Measurements from ENCODE around the gene NPAS3. TPM values are rescaled to one million over a fixed set of nuclear protein-coding genes. Genes with fewer than 3 reads are reported as not detected.

Gene NPAS3
- total RNA-seq, 4 donors from 2014 or later = 0.19 to 2.1 (median 1.7) TPM; not detected in 1

DNA sequence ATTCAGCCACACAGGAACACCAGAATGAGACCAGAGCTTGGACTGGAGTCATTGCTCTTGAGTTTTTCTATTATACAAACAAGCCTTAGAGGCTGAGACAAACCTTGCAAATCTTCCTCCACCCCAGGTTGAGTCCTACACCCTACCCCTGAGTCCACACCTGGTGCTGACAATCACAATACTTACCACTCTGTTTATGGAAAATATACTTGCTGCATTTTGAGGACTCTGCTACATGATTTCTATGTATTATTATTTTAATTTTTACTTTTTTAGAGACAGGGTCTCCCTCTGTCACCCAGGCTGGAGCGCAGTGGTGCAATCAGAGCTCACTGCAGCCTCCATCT is 910.7 kb downstream of the NPAS3 start:
- H3K4me1 ChIP-seq = no peaks in the 10 kb centered on the region
- H3K9me3 ChIP-seq = no peaks in the 10 kb centered on the region
- no peaks in the 10 kb centered on the region for H3K27me3 ChIP-seq
- TF ChIP-seq POLR2A (IDR thresholded peaks at IDR 0.05) = no peak
- TF ChIP-seq, protein P1, sequence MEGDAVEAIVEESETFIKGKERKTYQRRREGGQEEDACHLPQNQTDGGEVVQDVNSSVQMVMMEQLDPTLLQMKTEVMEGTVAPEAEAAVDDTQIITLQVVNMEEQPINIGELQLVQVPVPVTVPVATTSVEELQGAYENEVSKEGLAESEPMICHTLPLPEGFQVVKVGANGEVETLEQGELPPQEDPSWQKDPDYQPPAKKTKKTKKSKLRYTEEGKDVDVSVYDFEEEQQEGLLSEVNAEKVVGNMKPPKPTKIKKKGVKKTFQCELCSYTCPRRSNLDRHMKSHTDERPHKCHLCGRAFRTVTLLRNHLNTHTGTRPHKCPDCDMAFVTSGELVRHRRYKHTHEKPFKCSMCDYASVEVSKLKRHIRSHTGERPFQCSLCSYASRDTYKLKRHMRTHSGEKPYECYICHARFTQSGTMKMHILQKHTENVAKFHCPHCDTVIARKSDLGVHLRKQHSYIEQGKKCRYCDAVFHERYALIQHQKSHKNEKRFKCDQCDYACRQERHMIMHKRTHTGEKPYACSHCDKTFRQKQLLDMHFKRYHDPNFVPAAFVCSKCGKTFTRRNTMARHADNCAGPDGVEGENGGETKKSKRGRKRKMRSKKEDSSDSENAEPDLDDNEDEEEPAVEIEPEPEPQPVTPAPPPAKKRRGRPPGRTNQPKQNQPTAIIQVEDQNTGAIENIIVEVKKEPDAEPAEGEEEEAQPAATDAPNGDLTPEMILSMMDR (IDR thresholded peaks at IDR 0.05) = no peak
- no peak for DNase-seq
- H3K36me3 ChIP-seq = no peaks in the 10 kb centered on the region
- no peak overlapping the region for H3K27ac ChIP-seq
- no peak overlapping the region for H3K4me3 ChIP-seq

DNA sequence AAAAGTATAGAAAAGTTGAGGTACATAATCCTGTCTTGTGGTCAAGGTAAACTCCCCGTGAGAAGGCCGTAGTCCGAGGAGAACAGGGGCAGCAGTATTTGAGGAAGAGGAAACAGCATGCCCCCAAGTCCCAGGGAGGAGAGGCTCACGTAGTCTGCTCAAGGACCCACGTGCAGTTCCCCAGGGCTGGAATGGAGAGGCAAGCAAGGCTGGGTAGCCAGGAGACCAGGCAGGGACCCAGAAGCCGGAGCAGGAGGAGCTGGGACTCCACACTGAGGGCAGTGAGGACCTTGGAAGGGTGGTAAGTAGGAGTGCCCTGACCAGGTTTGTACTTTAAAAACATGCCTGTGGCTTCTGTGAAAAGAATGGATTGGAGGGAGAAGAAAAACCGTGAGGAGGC is 912.1 kb downstream of the NPAS3 start:
- Histone ChIP-seq H3K4me3 (no peak overlapping the region), H3K9me3 (no peaks in the 10 kb centered on the region), H3K27me3 (no peaks in the 10 kb centered on the region), H3K4me1 (no peaks in the 10 kb centered on the region), H3K27ac (no peak overlapping the region), H3K36me3 (no peaks in the 10 kb centered on the region)
- no peak for DNase-seq
- TF ChIP-seq POLR2A (IDR thresholded peaks at IDR 0.05) = no peak
- TF ChIP-seq, protein P1 (IDR thresholded peaks at IDR 0.05) = no peak

DNA sequence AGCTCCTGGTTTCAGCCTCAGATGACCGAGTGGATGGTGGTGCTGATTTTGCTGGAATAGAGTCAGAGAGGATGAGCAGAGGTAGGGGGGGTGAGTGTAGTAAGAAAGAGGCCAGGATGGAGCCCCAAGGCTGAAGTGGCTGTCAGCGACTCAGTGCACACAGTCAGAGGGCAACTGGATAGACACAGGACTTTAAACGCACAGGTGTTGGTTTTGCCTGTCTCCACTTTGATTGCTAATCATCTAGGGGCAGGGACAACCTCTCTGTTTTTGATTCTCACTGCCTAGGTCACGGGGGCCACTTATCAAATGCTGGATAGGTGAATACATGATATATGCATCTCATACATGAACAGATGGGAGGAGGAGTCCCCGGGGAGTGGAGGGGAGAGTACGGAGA is 912.7 kb downstream of the NPAS3 start:
- H3K4me3 ChIP-seq = no peak overlapping the region
- TF ChIP-seq, protein P1 (IDR thresholded peaks at IDR 0.05) = no peak
- no peak for TF ChIP-seq POLR2A (IDR thresholded peaks at IDR 0.05)
- no peaks in the 10 kb centered on the region for H3K27me3 ChIP-seq
- no peaks in the 10 kb centered on the region for H3K4me1 ChIP-seq
- no peaks in the 10 kb centered on the region for H3K9me3 ChIP-seq
- DNase-seq = no peak
- H3K27ac ChIP-seq = no peak overlapping the region
- no peaks in the 10 kb centered on the region for H3K36me3 ChIP-seq

DNA sequence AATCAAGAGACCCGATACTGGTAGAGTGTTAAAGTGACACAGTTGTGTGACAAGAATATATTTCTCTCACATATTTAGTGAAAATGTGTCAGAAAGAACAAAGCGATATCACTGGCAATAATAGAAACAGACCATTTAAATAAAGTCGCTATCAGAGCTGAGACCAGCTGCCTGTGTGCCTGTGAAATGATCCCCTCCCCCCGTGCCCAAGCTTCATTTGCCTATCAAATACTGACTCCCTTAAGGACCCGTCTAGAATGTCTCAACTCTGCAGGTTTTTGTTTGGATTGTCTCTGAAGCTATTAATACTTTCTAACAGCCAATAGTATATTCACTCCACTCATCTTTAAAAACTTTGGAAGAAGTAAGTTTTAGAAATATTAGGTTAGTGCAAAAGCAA is 913.3 kb downstream of the NPAS3 start:
- Histone ChIP-seq H3K27ac (no peak overlapping the region), H3K36me3 (no peaks in the 10 kb centered on the region), H3K27me3 (no peaks in the 10 kb centered on the region), H3K9me3 (no peaks in the 10 kb centered on the region), H3K4me1 (no peaks in the 10 kb centered on the region), H3K4me3 (no peak overlapping the region)
- DNase-seq = no peak
- TF ChIP-seq, protein P1 (IDR thresholded peaks at IDR 0.05) = no peak
- no peak for TF ChIP-seq POLR2A (IDR thresholded peaks at IDR 0.05)
